GM19099 (cell line): Measurements from ENCODE around the gene GSK3A.

Experiments
- POLR2A ChIP-seq: IDR thresholded peaks from 3 replicates; pipeline ENCODE4 v1.6.1; 2011; ENCODE audit warnings: low read depth; ENCODE audit not compliant: insufficient read length; ENCODE audit errors: extremely low read depth

The GSK3A gene

DNA sequence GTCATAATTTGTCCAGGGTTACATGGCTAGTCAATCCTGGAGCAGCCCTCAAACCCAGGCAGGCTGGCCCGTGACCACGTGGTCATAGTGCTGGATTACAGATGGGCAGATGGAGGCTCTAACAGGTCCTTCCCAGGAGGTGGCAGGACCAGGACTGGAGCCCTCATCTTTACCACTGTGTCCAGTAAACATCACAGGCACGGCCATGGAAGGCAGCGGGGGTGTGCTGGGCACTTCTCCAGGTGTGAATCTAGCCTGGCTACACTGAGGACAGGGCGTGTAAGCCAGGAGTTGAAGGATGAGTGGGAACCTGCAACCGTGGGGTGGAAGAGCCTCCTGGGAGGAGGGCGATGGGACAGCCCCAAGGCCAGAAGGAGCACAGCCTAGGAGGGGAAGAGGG is 32.7 kb upstream of the GSK3A start:
- no peak for TF ChIP-seq POLR2A

DNA sequence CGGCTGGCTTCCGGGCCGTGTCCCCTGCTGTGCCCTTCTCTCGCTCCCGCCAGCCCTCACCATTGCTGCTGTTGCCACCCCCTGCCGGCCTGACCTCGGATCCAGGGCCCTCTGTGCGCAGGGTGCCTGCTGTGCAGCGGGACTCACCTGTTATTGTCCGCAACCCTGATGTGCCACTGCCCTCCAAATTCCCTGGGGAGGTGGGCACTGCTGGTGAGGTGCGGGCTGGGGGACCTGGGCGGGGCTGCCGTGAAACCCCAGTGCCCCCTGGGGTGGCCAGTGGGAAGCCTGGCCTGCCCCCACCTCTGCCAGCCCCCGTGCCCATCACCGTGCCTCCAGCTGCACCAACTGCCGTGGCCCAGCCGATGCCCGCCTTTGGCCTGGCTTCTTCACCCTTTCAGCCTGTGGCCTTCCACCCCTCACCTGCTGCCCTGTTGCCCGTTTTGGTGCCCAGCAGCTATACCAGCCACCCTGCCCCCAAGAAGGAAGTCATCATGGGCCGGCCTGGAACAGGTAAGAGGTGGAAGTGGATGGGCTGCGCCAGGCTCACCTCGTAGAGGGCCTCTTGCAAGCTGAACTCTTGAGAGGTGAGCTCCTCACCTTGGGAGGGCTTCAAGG is 31.8 kb upstream of the GSK3A start:
- TF ChIP-seq POLR2A, result no peak

DNA sequence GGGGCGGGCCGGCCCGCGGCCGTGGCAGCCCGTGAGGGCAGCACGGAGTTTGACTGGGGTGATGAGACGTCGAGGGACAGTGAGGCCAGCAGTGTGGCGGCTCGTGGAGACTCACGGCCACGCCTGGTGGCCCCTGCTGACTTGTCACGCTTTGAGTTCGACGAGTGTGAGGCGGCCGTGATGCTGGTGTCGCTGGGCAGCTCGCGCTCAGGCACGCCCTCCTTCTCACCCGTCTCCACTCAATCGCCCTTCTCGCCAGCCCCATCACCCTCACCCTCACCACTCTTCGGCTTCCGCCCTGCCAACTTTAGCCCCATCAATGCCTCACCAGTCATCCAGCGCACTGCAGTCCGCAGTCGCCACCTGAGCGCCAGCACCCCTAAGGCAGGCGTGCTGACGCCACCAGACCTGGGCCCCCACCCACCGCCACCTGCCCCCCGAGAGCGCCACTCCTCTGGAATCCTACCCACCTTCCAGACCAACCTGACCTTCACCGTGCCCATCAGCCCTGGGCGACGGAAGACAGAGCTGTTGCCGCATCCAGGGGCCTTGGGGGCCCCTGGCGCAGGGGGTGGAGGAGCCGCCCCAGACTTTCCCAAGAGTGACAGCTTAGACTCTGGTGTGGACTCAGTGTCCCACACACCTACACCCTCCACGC is 31.1 kb upstream of the GSK3A start:
- TF ChIP-seq POLR2A, result no peak

DNA sequence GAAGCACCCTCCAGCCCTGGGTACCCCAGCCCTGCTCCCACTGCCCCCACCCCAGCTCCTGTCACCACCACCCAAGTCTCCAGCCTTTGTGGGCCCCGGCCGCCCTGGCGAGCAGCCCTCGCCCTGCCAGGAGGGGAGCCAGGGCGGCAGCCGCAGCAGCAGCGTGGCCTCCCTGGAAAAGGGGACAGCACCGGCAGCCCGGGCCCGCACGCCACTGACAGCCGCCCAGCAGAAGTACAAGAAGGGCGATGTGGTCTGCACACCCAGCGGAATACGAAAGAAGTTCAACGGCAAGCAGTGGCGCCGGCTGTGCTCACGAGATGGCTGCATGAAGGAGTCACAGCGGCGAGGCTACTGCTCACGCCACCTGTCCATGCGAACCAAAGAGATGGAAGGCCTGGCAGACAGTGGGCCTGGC is 30.6 kb upstream of the GSK3A start:
- no peak for TF ChIP-seq POLR2A

DNA sequence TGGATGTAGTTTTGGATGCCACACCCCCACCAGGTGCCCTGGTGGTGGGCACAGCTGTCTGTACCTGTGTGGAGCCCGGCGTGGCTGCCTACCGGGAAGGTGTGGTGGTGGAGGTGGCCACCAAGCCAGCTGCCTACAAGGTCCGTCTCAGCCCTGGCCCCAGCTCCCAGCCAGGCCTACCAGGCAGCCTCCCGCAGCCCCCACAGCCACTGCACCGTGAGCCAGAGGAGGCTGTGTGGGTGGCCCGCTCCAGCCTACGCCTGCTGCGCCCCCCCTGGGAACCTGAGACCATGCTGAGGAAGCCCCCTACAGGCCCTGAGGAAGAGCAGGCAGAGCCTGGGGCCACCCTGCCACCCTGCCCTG is 30.1 kb upstream of the GSK3A start:
- TF ChIP-seq POLR2A, result no peak

DNA sequence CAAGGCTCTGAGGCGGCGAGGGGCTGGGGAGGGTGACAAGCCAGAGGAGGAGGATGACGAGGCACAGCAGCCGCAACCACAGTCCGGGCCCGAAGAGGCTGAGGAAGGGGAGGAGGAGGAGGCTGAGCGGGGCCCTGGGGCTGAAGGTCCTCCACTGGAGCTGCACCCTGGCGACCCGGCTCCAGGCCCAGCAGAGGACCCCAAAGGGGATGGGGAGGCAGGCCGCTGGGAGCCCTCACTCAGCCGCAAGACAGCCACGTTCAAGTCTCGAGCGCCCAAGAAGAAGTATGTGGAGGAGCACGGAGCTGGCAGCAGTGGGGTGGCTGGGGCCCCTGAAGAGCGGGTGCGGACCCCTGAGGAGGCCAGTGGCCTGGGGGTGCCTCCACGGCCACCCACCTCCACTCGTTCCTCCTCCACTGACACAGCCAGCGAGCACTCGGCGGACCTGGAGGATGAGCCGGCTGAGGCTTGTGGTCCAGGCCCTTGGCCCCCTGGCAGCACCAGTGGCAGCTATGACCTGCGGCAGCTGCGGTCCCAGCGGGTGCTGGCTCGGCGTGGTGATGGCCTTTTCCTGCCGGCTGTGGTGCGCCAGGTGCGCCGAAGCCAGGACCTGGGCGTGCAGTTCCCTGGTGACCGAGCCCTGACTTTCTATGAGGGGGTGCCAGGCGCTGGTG is 29.6 kb upstream of the GSK3A start:
- no peak for TF ChIP-seq POLR2A

DNA sequence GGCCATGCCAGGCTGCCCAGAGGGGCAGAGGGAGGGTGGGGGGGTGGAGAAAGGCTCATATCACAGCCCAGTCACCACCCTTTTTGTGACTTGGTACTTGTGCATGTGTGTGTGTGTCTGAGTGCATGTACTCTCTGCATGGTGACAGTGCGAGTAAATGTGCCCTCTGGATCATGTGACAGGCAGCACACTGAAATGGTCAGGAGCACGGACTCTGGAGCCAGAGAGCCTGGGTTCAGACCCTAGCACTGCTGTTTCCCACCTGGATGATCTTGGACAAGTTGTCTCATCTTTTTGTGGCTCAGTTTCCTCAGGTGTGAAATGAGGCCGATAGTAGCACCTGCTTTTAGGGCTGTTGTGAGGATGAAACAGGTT is 28.6 kb upstream of the GSK3A start:
- no peak for TF ChIP-seq POLR2A

DNA sequence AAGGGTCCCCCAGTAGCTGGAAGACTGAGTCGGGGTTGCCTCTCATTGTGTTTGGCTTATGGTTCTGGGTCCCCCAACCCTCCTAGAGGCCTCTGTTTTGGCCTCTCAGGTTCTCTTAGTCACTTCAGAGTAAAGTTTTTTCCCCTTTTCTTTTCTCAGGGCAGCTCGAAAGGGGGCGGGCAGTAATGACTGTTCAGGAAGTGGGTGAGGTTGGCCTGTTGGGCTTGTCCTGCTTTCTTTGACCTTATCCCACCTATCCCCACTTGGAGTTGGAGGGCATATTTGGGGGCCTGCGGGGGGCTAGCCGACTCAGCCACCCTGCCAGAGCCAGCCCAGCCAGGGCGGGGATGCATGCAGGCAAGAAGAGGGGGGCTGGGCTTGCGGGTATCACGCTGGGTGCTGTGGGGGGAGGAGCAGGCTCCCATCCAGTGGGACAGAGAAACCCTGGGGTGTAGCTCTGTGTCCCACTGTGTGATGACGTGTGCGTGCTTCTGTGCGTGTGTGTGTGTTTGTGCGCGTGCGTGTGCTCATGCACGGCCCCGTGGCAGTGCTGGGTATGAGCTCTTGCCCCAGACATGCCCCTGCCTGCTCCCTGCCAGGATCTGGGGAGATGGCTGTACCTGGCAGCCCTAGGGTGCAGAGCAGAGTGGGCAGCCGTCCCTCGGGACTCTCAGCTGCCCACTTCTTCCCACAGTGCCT is 28.1 kb upstream of the GSK3A start:
- peak; percentile 33 for TF ChIP-seq POLR2A

DNA sequence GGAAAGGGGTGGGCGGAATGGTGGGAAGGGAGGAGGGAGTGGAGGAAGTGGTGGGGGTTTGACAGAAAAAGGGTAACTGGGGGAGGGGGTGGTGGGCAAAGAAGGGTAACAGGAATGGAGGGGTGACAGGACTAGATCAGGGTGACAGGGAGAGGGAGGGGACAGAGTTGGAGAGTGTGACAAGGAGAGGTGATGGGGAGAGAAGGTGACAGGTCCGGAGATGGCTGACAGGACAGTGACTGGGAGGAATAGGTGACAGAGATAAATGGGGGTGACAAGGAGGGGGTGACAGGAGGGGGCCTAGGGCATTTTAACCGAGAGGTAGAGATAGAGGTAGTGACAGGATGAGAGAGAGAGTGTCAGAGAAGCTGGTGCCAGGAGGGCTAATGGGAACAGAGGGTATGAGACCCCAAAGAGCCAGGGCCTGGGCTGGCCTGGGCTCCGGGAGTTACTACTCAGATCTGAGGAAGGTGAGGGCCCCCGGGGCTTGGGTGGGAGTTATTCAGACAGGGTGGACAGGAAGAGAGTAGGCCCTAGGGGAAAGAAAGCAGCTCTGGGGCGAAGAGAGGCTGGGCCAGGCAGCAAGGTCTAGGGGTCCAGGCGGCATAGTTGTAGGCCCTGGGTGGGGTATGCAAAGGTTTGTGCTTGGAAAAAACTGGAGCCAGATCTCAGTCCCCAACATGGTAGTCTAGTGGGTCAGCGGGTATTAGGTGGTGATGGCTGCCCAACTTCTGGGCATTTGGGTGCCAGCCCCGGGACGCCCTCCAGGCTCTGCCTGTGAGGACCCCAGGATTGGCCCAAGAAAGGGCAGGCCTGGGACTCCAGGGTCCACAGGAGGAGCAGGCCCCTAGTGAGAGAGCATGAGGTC is 27.3 kb upstream of the GSK3A start:
- no peak for TF ChIP-seq POLR2A

DNA sequence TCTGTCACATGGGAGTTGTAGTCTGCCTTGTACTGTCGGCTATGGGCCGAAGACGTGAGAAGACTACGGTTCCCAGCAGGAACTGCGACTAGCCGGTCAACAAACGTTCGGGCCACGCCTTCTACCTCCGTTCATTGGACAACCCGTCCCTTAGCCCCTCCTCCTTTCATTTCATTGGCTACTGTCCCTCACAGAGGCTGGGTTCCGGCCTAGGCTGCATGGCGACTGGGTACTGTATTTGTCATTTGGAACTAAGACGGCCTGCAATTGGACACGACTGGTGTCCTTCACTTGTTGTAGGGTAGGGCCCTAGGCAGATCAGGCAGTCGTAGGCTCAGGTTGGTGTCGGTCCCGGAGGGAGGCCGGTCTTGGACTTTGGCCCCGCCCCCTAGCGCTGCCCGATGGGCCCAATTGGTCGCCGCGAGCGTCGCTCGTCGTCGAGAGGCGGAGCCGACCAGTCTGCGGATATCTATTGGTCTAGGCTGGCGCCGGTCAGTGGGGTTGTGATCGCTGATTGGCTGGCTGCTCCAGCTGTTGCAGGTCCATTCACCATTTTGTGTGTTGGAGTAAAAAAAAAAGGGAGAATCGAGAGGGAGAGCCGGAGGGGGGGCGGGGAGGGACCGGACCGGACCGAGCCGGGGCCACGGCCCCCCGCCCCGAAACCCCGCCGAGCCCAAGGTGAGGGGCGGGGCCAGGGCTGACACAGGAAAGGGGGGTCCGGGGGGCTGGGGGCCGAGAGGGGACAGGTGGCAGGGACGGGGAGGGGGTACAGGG is 26.5 kb upstream of the GSK3A start, which contains the start of gene CIC:
Gene CIC, plus strand, starts transcription at position 549 of the 774 bp plus-strand sequence. CDS start 2,532 bp downstream, outside the sequence.
- TF ChIP-seq POLR2A, result no peak

DNA sequence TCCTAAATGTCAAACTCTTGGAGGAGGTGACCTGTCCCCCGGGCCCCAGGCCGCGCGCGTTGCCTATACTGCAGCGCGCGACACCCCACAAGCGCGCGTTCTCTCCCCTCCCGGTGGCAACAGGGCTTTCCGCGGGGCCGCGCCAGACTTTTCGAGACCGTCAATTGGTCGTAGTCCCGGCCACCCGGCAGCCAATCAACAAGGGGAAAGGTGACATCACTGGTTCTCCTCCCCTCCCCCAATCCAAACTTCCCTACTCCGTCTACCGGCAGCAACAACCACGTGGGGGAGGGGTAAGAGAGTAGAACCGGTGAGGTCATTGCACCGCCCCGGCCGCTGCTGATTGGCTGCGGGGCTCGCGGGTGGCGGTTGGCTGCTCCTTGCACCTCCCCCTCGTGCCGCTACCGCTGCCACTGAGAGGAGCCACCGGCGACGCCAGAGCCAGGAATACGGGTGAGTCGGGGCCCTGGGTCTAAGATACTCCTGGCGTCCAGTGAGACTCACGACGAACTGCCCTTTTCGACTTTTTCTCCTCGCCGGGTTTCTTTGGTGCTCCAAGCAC is 25.8 kb upstream of the GSK3A start:
- TF ChIP-seq POLR2A, result peak; percentile 66

DNA sequence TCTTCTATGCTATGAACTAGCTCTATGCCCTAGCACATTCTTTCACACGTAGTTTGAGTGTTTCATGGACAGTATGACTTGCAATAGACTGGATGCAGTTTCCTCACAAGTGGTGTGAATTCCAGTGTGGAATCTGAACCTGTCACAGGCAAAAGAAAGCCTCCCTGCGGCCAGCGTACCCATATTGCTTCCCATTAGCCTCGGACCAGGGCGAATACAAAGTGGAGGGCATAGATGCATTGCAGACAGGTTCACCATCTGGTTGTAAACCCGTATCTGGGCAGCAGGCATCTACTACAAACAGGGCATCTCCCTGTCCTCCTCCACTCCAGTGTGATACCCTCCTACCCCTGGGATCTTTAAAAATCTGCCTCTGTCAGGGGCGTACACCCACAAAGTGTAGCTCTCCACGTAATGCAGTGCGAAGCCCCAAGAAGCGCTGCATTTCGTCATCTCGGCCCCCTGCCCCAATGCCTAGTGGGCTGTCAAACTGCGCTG is 25.3 kb upstream of the GSK3A start:
- TF ChIP-seq POLR2A, result no peak

DNA sequence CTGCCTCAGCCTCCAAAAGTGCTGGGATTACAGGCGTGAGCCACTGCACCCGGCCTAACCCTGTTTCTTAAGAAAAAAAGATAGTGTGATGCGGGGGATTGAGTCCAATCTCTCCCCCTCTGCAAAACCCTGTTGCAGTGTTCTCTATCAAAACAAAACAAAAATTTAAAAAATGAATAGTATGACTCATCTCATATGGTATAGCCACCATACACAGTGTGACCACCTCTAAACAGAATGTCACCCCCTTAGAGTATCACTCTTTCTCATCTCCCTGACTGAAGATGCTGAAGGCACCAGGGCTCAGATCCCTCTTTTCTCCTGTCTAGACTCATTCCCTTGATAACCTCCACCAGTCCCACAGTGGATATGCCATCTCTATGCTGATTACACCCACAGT is 19.4 kb upstream of the GSK3A start:
- no peak for TF ChIP-seq POLR2A

DNA sequence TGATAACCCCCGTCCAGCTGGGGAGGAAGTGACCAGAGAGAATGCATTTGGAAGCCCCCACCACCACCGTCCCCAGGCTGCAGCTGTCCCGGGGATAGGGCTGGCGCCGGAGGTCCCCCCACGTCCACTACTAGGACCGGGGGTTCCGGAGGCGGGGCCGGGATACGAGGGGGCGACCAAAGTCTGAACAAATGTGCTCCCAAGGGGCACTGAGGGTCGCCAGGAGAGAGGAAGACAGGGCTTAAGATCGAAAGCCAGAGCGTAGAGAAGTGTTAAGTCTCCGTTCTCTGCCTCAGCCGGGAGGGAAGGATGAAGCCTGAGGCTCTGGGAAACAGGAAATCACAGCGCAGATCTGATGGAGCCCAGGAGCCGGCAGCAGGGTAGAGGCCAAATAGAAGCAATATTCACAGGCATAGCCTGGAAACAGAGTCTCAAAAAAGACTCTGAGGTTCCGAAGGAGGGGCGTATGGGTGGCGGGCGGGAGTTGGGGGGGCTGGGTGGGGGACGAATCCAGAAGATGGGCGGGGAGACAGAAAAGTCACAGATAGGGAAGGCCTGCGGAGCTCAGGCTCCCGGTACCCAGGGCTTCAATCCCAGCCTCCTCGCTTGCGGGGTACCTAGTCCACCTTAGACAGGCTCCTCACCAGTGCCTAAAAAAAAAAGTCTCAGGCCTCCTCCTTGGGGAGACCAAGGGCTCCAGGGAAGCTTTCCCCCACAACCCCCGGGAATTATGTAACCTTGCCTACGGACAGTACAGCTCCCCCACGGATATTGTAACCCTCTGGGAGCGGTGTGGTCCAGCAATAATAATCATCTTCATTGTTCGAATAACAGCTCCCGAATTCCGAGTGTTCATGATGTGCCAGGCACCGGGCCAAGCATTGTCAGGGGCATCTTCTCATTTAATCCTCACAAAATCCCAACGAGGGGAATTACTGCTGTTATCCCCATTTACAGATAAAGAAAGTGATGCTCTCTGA is 13.7 kb upstream of the GSK3A start:
- no peak for TF ChIP-seq POLR2A
